CD14-positive monocyte (primary cell): Measurements from ENCODE around the gene WDR6. TPM values are rescaled to one million over a fixed set of nuclear protein-coding genes. Genes with fewer than 3 reads are reported as not detected.
A peak's percentile ranks its signal among the peaks of the same experiment; 100 is the strongest.

Experiments
- DNase-seq, 3 donors: peaks; one replicate each; pipeline ENCODE4 v3.0.0-alpha.2; 2011 to 2022
- H2AFZ ChIP-seq: 2 replicates; pipeline ENCODE4 v1.6.0; 2012; ENCODE audit warnings: mild to moderate bottlenecking, low read depth, low read length, inconsistent platforms; ENCODE audit not compliant: insufficient read depth, poor library complexity, severe bottlenecking
- H3K27ac ChIP-seq, 2 donors: 1 replicate in 1 of 2; 2 replicates in 1 of 2; pipeline ENCODE4 v1.5.1; 2012 to 2013; ENCODE audit warnings: low read length in 2 of 2, control low read depth in 1 of 2, inconsistent platforms in 1 of 2, low read depth in 1 of 2, mild to moderate bottlenecking in 1 of 2
- H3K27me3 ChIP-seq, 2 donors: one replicate each; pipeline versions ENCODE4 v1.6.0 to v1.6.1; 2011 to 2013; ENCODE audit warnings: low read length in 2 of 2; ENCODE audit not compliant: control insufficient read depth in 2 of 2, insufficient read depth in 2 of 2
- H3K36me3 ChIP-seq, 2 donors: replicated peaks in 1 of 2; 1 replicate in 1 of 2; 2 replicates in 1 of 2; pipeline versions ENCODE4 v1.5.1 to v1.6.1; 2012 to 2013; ENCODE audit warnings: low read length in 2 of 2, control low read depth in 1 of 2, inconsistent platforms in 1 of 2, mild to moderate bottlenecking in 1 of 2; ENCODE audit not compliant: insufficient read depth in 2 of 2, control insufficient read depth in 1 of 2
- H3K4me1 ChIP-seq, 2 donors: 1 replicate in 1 of 2; 2 replicates in 1 of 2; pipeline versions ENCODE4 v1.5.1 to v1.6.1; 2012 to 2013; ENCODE audit warnings: low read length in 2 of 2, control low read depth in 1 of 2, inconsistent platforms in 1 of 2, mild to moderate bottlenecking in 1 of 2, moderate library complexity in 1 of 2; ENCODE audit not compliant: insufficient read depth in 2 of 2, control insufficient read depth in 1 of 2
- H3K4me2 ChIP-seq: replicated peaks from 2 replicates; pipeline ENCODE3; 2012; ENCODE audit warnings: low read length, moderate library complexity, mild to moderate bottlenecking; ENCODE audit not compliant: poor library complexity, severe bottlenecking; ENCODE audit errors: extremely low read depth
- H3K4me3 ChIP-seq, 3 experiments: fragments of 200-600 bp in 1 of 3; sonication (generic) in 1 of 3; replicated peaks in 1 of 3; 1 replicate in 2 of 3; 2 replicates in 1 of 3; pipeline ENCODE4 v1.5.1; 2011 to 2013; ENCODE audit warnings: low read length in 3 of 3, mild to moderate bottlenecking in 3 of 3, control low read depth in 2 of 3, low read depth in 2 of 3, inconsistent platforms in 1 of 3, moderate library complexity in 1 of 3
- H3K79me2 ChIP-seq: 2 replicates; pipeline ENCODE4 v1.6.0; 2012; ENCODE audit warnings: mild to moderate bottlenecking, control low read depth, inconsistent platforms, low read length, moderate library complexity; ENCODE audit not compliant: insufficient read depth
- H3K9ac ChIP-seq: 2 replicates; pipeline ENCODE4 v1.6.0; 2017; ENCODE audit warnings: low read length, mild to moderate bottlenecking; ENCODE audit not compliant: insufficient read depth, poor library complexity, severe bottlenecking
- H3K9me3 ChIP-seq, 2 donors: replicated peaks in 1 of 2; 1 replicate in 1 of 2; 2 replicates in 1 of 2; pipeline versions ENCODE4 v1.5.1 to v1.6.1; 2012 to 2013; ENCODE audit warnings: low read length in 2 of 2, control low read depth in 1 of 2; ENCODE audit not compliant: control insufficient read depth in 1 of 2, insufficient read depth in 1 of 2
- H4K20me1 ChIP-seq: 2 replicates; pipeline ENCODE4 v1.6.0; 2012; ENCODE audit warnings: mild to moderate bottlenecking, low read length, control low read depth, moderate library complexity; ENCODE audit not compliant: insufficient read depth
- H3K27ac Mint-ChIP-seq, 7 donors: one replicate each; pipeline ENCODE4 v1.8.0; 2020; ENCODE audit warnings: mild to moderate bottlenecking in 7 of 7, mixed read lengths in 7 of 7, moderate library complexity in 6 of 7, inconsistent platforms in 2 of 7
- H3K27me3 Mint-ChIP-seq, 3 donors: one replicate each; pipeline ENCODE4 v1.8.0; 2021 to 2022; ENCODE audit warnings: low read depth in 3 of 3, mild to moderate bottlenecking in 3 of 3, mixed read lengths in 3 of 3, moderate library complexity in 3 of 3, inconsistent platforms in 1 of 3
- H3K36me3 Mint-ChIP-seq, 2 donors: one replicate each; pipeline ENCODE4 v1.8.0; 2020; ENCODE audit warnings: mixed read lengths in 2 of 2, inconsistent platforms in 1 of 2, mild to moderate bottlenecking in 1 of 2
- H3K4me1 Mint-ChIP-seq: one replicate; pipeline ENCODE4 v1.8.0; 2020; ENCODE audit warnings: mild to moderate bottlenecking, mixed read lengths
- H3K4me3 Mint-ChIP-seq, 2 donors: one replicate each; pipeline ENCODE4 v1.8.0; 2020; ENCODE audit warnings: mild to moderate bottlenecking in 2 of 2, mixed read lengths in 2 of 2, moderate library complexity in 1 of 2
- H3K9me3 Mint-ChIP-seq, 7 donors: one replicate each; pipeline ENCODE4 v1.8.0; 2020 to 2022; ENCODE audit warnings: mixed read lengths in 7 of 7, mild to moderate bottlenecking in 6 of 7, moderate library complexity in 6 of 7, inconsistent platforms in 2 of 7
- WGBS: methylation state at CpG from one replicate; pipeline ENCODE4 v1.1.5; 2013; ENCODE audit warnings: missing lambda C conversion rate; ENCODE audit not compliant: insufficient coverage; 5-methylcytosine and 5-hydroxymethylcytosine counted together
- intact Hi-C, 2 donors: fragments of 100-400 bp; cut with micrococcal nuclease; formaldehyde crosslinking; loops; one replicate each; pipeline versions ENCODE4 v1.15.0 to v1.15.1; 2023
- polyA plus RNA-seq, 3 donors: library from polyadenylated mRNA; depleted of rRNA in 1 of 3; unstranded in 2 of 3; stranded (reverse) in 1 of 3; fragments of 300-500 nt in 2 of 3; fragments of >200 nt in 1 of 3; fragmentation: Illumina TruSeq in 2 of 3; gene quantifications; 1 replicate in 2 of 3; 2 replicates in 1 of 3; pipeline ENCODE4 v1.2.3, GENCODE V29; 2012 to 2021
- TF ChIP-seq, protein P1 (sequence below): fragments of 200-600 bp; IDR thresholded peaks from one replicate; pipeline ENCODE4 v1.8.0; 2022; ENCODE audit warnings: antibody characterized with exemption, mild to moderate bottlenecking

Gene WDR6
- polyA plus RNA-seq, 3 donors = 30.6 to 103 (median 46.3) TPM

DNA sequence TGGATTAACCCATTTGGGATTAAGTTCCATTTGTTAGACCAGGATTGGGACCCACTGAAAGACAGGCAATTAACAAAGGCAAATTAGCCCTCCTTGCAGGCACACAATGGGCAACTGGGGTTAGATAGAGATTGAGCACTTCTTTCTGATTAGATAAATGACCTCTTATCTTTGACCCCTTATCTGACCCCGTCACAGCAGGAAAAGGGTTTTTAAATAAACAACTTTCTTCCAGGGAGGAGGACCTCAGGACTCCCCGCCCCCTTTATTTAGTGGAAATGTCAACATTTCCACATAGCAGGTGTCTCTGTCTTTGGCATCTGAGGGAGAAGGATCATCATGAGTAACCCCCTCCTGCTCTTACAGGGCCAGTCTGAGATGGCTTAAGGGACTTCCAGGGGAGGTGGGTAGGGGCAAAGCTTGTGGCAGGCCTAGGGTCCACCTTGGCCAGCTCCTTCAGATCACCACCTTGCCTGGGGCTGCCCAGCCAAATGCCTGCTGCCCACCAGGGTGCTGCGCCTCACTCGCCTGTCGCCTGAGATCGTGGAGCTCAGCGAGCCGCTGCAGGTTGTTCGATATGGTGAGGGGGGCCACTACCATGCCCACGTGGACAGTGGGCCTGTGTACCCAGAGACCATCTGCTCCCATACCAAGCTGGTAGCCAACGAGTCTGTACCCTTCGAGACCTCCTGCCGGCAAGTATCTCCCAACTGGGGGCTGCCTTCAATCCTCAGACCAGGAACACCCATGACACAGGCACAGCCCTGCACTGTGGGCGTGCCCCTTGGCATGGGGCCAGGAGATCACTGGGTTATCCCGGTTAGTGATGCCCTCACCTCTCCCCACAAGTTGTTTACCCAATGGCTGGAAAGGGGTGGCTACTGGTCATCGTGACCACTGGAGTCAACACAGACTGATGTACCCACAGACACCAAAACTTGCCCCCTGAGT lies 2.6 kb upstream of the WDR6 start:
- H3K4me3 ChIP-seq = no peak overlapping the region
- Mint-ChIP-seq H3K9me3 (no peaks in the 10 kb centered on the region), H3K27me3 (peaks cover 0 to 3% (median 1%) of the 10 kb centered on the region in 3 donors), H3K4me1 (peaks cover 22% of the 10 kb centered on the region), H3K4me3 (no peak overlapping the region), H3K27ac (peak overlapping the region in 2 of 7 donors; percentile 12 to 38), H3K36me3 (peaks cover 6% of the 10 kb centered on the region in 2 donors)
- peaks cover 19% of the 10 kb centered on the region for H3K79me2 ChIP-seq
- no peak overlapping the region for H2AFZ ChIP-seq
- DNase-seq = no peak
- intact Hi-C loops = no loop called here
- peaks cover 20 to 33% of the 10 kb centered on the region in 2 donors for H3K4me1 ChIP-seq
- no peak overlapping the region for H3K9ac ChIP-seq
- no peaks in the 10 kb centered on the region for H3K9me3 ChIP-seq
- H3K27ac ChIP-seq = no peak overlapping the region
- TF ChIP-seq, protein P1, sequence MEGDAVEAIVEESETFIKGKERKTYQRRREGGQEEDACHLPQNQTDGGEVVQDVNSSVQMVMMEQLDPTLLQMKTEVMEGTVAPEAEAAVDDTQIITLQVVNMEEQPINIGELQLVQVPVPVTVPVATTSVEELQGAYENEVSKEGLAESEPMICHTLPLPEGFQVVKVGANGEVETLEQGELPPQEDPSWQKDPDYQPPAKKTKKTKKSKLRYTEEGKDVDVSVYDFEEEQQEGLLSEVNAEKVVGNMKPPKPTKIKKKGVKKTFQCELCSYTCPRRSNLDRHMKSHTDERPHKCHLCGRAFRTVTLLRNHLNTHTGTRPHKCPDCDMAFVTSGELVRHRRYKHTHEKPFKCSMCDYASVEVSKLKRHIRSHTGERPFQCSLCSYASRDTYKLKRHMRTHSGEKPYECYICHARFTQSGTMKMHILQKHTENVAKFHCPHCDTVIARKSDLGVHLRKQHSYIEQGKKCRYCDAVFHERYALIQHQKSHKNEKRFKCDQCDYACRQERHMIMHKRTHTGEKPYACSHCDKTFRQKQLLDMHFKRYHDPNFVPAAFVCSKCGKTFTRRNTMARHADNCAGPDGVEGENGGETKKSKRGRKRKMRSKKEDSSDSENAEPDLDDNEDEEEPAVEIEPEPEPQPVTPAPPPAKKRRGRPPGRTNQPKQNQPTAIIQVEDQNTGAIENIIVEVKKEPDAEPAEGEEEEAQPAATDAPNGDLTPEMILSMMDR = no peak
- no peaks in the 10 kb centered on the region for H3K36me3 ChIP-seq
- no peaks in the 10 kb centered on the region for H3K27me3 ChIP-seq
- 100% methylated on average over 12 of the region's 16 CpGs for WGBS
- H3K4me2 ChIP-seq = no peak overlapping the region
- H4K20me1 ChIP-seq = peaks cover 10% of the 10 kb centered on the region

DNA sequence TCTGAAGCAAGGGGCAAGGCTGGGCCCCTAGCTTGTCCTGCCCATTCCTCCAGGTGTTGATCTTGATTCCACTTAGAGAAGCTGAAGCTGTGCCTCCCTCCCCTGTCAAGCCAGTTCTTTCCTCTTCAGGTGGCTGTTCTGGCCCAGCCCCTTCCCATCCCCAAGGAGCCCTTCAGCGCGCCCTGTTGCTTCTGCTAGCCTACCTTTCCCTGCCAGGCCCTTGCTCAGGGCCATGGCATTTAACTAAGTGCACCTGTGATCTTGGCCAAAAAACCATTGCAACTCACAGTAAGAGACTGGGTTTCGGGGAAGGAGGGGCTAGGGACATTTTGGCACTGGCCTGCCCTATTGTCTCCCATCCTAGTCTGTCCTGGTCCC lies 1.9 kb upstream of the WDR6 start:
- Histone ChIP-seq H3K36me3 (no peaks in the 10 kb centered on the region), H3K4me1 (peaks cover 20 to 34% of the 10 kb centered on the region in 2 donors), H3K27ac (no peak overlapping the region), H3K9me3 (no peaks in the 10 kb centered on the region), H3K9ac (no peak overlapping the region), H2AFZ (no peak overlapping the region), H3K4me3 (no peak overlapping the region), H3K27me3 (no peaks in the 10 kb centered on the region), H4K20me1 (peaks cover 10% of the 10 kb centered on the region), H3K79me2 (peaks cover 21% of the 10 kb centered on the region), H3K4me2 (no peak overlapping the region)
- TF ChIP-seq, protein P1 = no peak
- Mint-ChIP-seq H3K27me3 (peaks cover 0 to 3% (median 1%) of the 10 kb centered on the region in 3 donors), H3K9me3 (no peaks in the 10 kb centered on the region), H3K36me3 (peaks cover 5 to 10% of the 10 kb centered on the region in 2 donors), H3K4me3 (no peak overlapping the region), H3K4me1 (peaks cover 23% of the 10 kb centered on the region), H3K27ac (peak overlapping the region in 1 of 7 donors; percentile 14)
- DNase-seq = no peak
- WGBS = 91% methylated on average over 1 of the region's 3 CpGs
- intact Hi-C loops = no loop called here
